H1 (cell line): Measurements from ENCODE around the gene ZBTB43. TPM values are rescaled to one million over a fixed set of nuclear protein-coding genes. Genes with fewer than 3 reads are reported as not detected.

ENCODE experiments used
- CTCF ChIA-PET: fragments of 300-600 bp; sonication (Branson Sonifier 250); formaldehyde crosslinking; loops from one replicate; lab custom pipeline; 2021; ENCODE audit not compliant: partially characterized antibody; lab: Charles Lee
- POLR2A ChIA-PET: fragments of 300-600 bp; sonication (Branson Sonifier 250); formaldehyde crosslinking; loops from one replicate; lab custom pipeline; 2021; ENCODE audit warnings: inconsistent platforms; ENCODE audit not compliant: partially characterized antibody; lab: Charles Lee
- DNase-seq, 2 experiments: peaks; one replicate each; pipeline versions ENCODE4 v3.0.0 to v3.0.0-alpha.2; 2010 to 2022; ENCODE audit warnings: low spot score in 2 of 2, low read depth in 1 of 2, mixed read lengths in 1 of 2
- FAIRE-seq: peaks from 2 replicates; lab custom pipeline; 2011; peaks lifted over from hg19 to GRCh38; lab: Jason Lieb, UNC
- H2AFZ ChIP-seq: 2 replicates; pipeline ENCODE4 v1.8.1; 2012; ENCODE audit warnings: low read length, inconsistent platforms
- H2AK5ac ChIP-seq: 2 replicates; pipeline ENCODE4 v1.6.1; 2013; ENCODE audit warnings: low read depth, low read length
- H2BK120ac ChIP-seq: replicated peaks from 2 replicates; pipeline ENCODE3; 2013; ENCODE audit warnings: low read depth, low read length, inconsistent platforms
- H2BK12ac ChIP-seq: 2 replicates; pipeline ENCODE4 v1.6.1; 2013; ENCODE audit warnings: low read depth, low read length
- H2BK15ac ChIP-seq: 2 replicates; pipeline ENCODE4 v1.6.1; 2013; ENCODE audit warnings: low read length
- H2BK20ac ChIP-seq: 2 replicates; pipeline ENCODE4 v1.6.1; 2013; ENCODE audit warnings: low read length
- H2BK5ac ChIP-seq: 2 replicates; pipeline ENCODE4 v1.6.1; 2013; ENCODE audit warnings: low read depth, low read length
- H3K14ac ChIP-seq: 2 replicates; pipeline ENCODE4 v1.6.1; 2013; ENCODE audit warnings: inconsistent platforms; ENCODE audit not compliant: insufficient read length
- H3K18ac ChIP-seq: 2 replicates; pipeline ENCODE4 v1.6.1; 2013; ENCODE audit warnings: low read length; ENCODE audit errors: extremely low read depth
- H3K23ac ChIP-seq: 2 replicates; pipeline ENCODE4 v1.6.1; 2013; ENCODE audit warnings: inconsistent platforms; ENCODE audit not compliant: insufficient read length
- H3K23me2 ChIP-seq: 2 replicates; pipeline ENCODE4 v1.6.1; 2013; ENCODE audit warnings: low read depth, low read length
- H3K27ac ChIP-seq: 2 replicates; pipeline ENCODE4 v1.6.1; 2011; ENCODE audit warnings: low read depth, low read length, inconsistent platforms
- H3K27me3 ChIP-seq, 4 experiments: replicated peaks in 1 of 4; 1 replicate in 1 of 4; 2 replicates in 3 of 4; pipeline versions ENCODE4 v1.6.1 to v1.8.1; 2011 to 2013; ENCODE audit warnings: low read length in 3 of 4, mild to moderate bottlenecking in 3 of 4, inconsistent platforms in 2 of 4, mixed read lengths in 2 of 4, moderate library complexity in 1 of 4; ENCODE audit not compliant: control insufficient read depth in 3 of 4, insufficient read depth in 3 of 4; ENCODE audit errors: extremely low read depth in 1 of 4
- H3K36me3 ChIP-seq, 4 experiments: 2 replicates each; pipeline versions ENCODE4 v1.6.1 to v1.8.1; 2011 to 2013; ENCODE audit warnings: mild to moderate bottlenecking in 4 of 4, low read length in 3 of 4, moderate library complexity in 2 of 4, control low read depth in 1 of 4, inconsistent platforms in 1 of 4; ENCODE audit not compliant: insufficient read depth in 4 of 4, control insufficient read depth in 2 of 4
- H3K4ac ChIP-seq: replicated peaks from 2 replicates; pipeline ENCODE3; 2013; ENCODE audit warnings: low read length, low read depth, mixed read lengths, inconsistent platforms; ENCODE audit not compliant: insufficient read length
- H3K4me1 ChIP-seq, 4 experiments: replicated peaks in 1 of 4; 1 replicate in 1 of 4; 2 replicates in 3 of 4; pipeline versions ENCODE4 v1.6.1 to v1.8.1; 2011 to 2013; ENCODE audit warnings: low read length in 3 of 4, inconsistent platforms in 2 of 4, mixed read lengths in 1 of 4; ENCODE audit not compliant: insufficient read depth in 4 of 4, control insufficient read depth in 3 of 4
- H3K4me2 ChIP-seq, 2 experiments: 2 replicates each; pipeline versions ENCODE4 v1.6.1 to v1.8.1; 2011 to 2013; ENCODE audit warnings: low read depth in 2 of 2, low read length in 2 of 2, control low read depth in 1 of 2, inconsistent platforms in 1 of 2, mild to moderate bottlenecking in 1 of 2; ENCODE audit not compliant: insufficient read depth in 1 of 2
- H3K4me3 ChIP-seq, 4 experiments: fragments of 200-600, 300-600 bp in 1 of 4; sonication (generic), shearing (Covaris generic), sonication (Bioruptor Twin) in 1 of 4; 2 replicates each; pipeline versions ENCODE4 v1.5.1 to v1.8.1; 2011 to 2016; ENCODE audit warnings: low read length in 4 of 4, low read depth in 3 of 4, control low read depth in 2 of 4, inconsistent platforms in 2 of 4, mild to moderate bottlenecking in 2 of 4, mixed read lengths in 1 of 4, moderate library complexity in 1 of 4; ENCODE audit not compliant: insufficient read depth in 2 of 4; ENCODE audit errors: extremely low read depth in 1 of 4
- H3K56ac ChIP-seq: replicated peaks from 2 replicates; pipeline ENCODE3; 2013; ENCODE audit warnings: low read depth, mild to moderate bottlenecking, mixed read lengths, low read length, inconsistent platforms; ENCODE audit not compliant: insufficient read length
- H3K79me1 ChIP-seq: 2 replicates; pipeline ENCODE4 v1.6.1; 2013; ENCODE audit warnings: low read depth, low read length, control low read depth
- H3K79me2 ChIP-seq, 2 experiments: 2 replicates each; pipeline versions ENCODE4 v1.6.1 to v1.8.1; 2012 to 2013; ENCODE audit warnings: low read length in 2 of 2, mild to moderate bottlenecking in 2 of 2, inconsistent platforms in 1 of 2; ENCODE audit not compliant: insufficient read depth in 2 of 2, control insufficient read depth in 1 of 2
- H3K9ac ChIP-seq, 4 experiments: replicated peaks in 1 of 4; 1 replicate in 1 of 4; 2 replicates in 3 of 4; pipeline versions ENCODE4 v1.6.1 to v1.8.1; 2011 to 2013; ENCODE audit warnings: low read depth in 3 of 4, low read length in 3 of 4, control low read depth in 2 of 4, mild to moderate bottlenecking in 2 of 4, moderate library complexity in 2 of 4, inconsistent platforms in 1 of 4; ENCODE audit errors: extremely low read depth in 1 of 4
- H3K9me3 ChIP-seq, 2 experiments: 2 replicates each; pipeline versions ENCODE4 v1.6.1 to v1.8.1; 2012 to 2013; ENCODE audit warnings: mild to moderate bottlenecking in 2 of 2, moderate library complexity in 2 of 2, control low read depth in 1 of 2, inconsistent platforms in 1 of 2, low read depth in 1 of 2, low read length in 1 of 2, mixed read lengths in 1 of 2; ENCODE audit not compliant: insufficient read depth in 2 of 2
- H4K20me1 ChIP-seq, 2 experiments: replicated peaks in 1 of 2; 2 replicates each; pipeline versions ENCODE3 to v1.8.1; 2011 to 2013; ENCODE audit warnings: inconsistent platforms in 2 of 2, low read length in 2 of 2, mild to moderate bottlenecking in 1 of 2; ENCODE audit not compliant: insufficient read depth in 2 of 2, control insufficient read depth in 1 of 2
- H4K5ac ChIP-seq: 2 replicates; pipeline ENCODE4 v1.6.1; 2013; ENCODE audit warnings: low read length, low read depth, mixed read lengths, inconsistent platforms; ENCODE audit not compliant: insufficient read length
- H4K8ac ChIP-seq: 2 replicates; pipeline ENCODE4 v1.8.0; 2013; ENCODE audit warnings: mild to moderate bottlenecking, moderate library complexity, low read length, inconsistent platforms; ENCODE audit not compliant: insufficient read depth; ENCODE audit errors: extremely low read depth
- H4K91ac ChIP-seq: replicated peaks from 2 replicates; pipeline ENCODE3; 2013; ENCODE audit warnings: low read length, mixed read lengths, inconsistent platforms; ENCODE audit not compliant: insufficient read length
- RAD21 ChIP-seq, 2 experiments: IDR thresholded peaks in 1 of 2; conservative IDR thresholded peaks in 1 of 2; 2 replicates each; pipeline ENCODE4 v1.6.1; 2011; ENCODE audit warnings: low read depth in 2 of 2, low read length in 2 of 2, improper control_type of control experiment in 1 of 2, inconsistent platforms in 1 of 2, mild to moderate bottlenecking in 1 of 2, moderate library complexity in 1 of 2
- SRF ChIP-seq: IDR thresholded peaks from 2 replicates; pipeline ENCODE4 v1.6.1; 2011; ENCODE audit warnings: mild to moderate bottlenecking, low read depth, low read length, moderate library complexity
- WGBS, 2 experiments: shearing (Covaris generic) in 1 of 2; methylation state at CpG; one replicate each; pipeline versions ENCODE4 v1.1.6 to v1.1.7; 2013 to 2015; ENCODE audit warnings: low lambda C conversion rate in 2 of 2, mixed read lengths in 2 of 2, inconsistent platforms in 1 of 2, low coverage in 1 of 2, missing lambda C conversion rate in 1 of 2; ENCODE audit not compliant: insufficient replicate concordance in 2 of 2, insufficient coverage in 1 of 2, insufficient read length in 1 of 2; ENCODE audit errors: extremely low coverage in 1 of 2, missing lambda C conversion rate in 1 of 2; 5-methylcytosine and 5-hydroxymethylcytosine counted together
- polyA plus RNA-seq, 7 experiments: library from polyadenylated mRNA; depleted of rRNA in 3 of 7; stranded (reverse) in 5 of 7; unstranded in 2 of 7; fragments of >200 nt in 5 of 7; fragments of 200-250 nt in 2 of 7; gene quantifications; 1 replicate in 5 of 7; 2 replicates in 1 of 7; 4 replicates in 1 of 7; pipeline versions ENCODE4 v1.2.1 to v1.2.3, GENCODE V29; 2011 to 2013; ENCODE audit warnings: missing spikeins in 2 of 7, mixed read lengths in 2 of 7
- total RNA-seq: library from RNA; stranded (reverse); fragmentation: NEBNext Ultra II Directional; extraction: Animal tissue kit (Norgen Biotek cat#: 25700); gene quantifications from 2 replicates; pipeline ENCODE4 v1.2.1, GENCODE V29; 2021
- TF ChIP-seq, protein P1 (sequence below), 3 experiments: IDR thresholded peaks; 1 replicate in 2 of 3; 2 replicates in 1 of 3; pipeline versions ENCODE4 v1.5.1 to v1.6.1; 2011; ENCODE audit warnings: low read length in 3 of 3, mild to moderate bottlenecking in 3 of 3, inconsistent platforms in 2 of 3, low read depth in 1 of 3, moderate library complexity in 1 of 3; ENCODE audit not compliant: insufficient read depth in 1 of 3; ENCODE audit errors: control extremely low read depth in 1 of 3
- TF ChIP-seq, protein P2 (sequence below): IDR thresholded peaks from 2 replicates; pipeline ENCODE4 v1.6.1; 2012; ENCODE audit warnings: inconsistent platforms

ZBTB43 gene
- total and polyA plus RNA-seq, 2 of the 8 experiments (the other 6 are each of a cell fraction or from before 2014, with no cell fraction given): 4.1 to 16.7 TPM

DNA sequence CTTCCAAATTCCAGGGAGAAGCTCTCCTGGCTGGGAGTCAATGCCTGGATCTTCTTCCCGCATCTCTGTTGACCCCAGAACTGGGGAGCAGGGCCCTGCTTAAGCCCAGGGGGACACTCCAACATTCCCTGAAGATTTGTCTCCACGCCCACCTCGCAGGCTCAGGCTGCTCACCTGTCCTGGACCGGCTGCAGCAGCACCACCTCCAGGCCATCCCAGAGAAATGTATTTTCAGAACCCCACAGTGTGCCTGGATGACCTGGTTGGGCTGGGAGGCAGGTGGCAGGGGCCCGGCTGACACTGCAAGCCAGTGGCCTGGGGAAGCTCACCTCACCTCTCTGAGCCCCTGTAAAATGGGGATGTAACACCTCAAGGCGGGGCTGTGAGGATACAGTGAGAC lies 27.1 kb upstream of the ZBTB43 start:
- Histone ChIP-seq H2AFZ (peak overlapping the region; percentile 61; the same call in 1 of the 2 replicates), H2BK12ac (no peak overlapping the region), H3K9ac (no peak overlapping the region), H3K4me1 (peaks cover 0 to 2% (median under 1%) of the 10 kb centered on the region in 4 experiments; a peak in 1 of 7 replicates), H3K4me3 (no peak overlapping the region), H3K36me3 (no peaks in the 10 kb centered on the region), H4K5ac (no peak overlapping the region), H3K56ac (no peak overlapping the region), H3K27me3 (peaks cover 0 to 5% (median 2%) of the 10 kb centered on the region in 4 experiments; a peak in 3 of 7 replicates), H4K8ac (peak overlapping the region; percentile 45; the same call in 1 of the 2 replicates), H2AK5ac (no peak overlapping the region), H4K20me1 (no peaks in the 10 kb centered on the region), H3K9me3 (no peaks in the 10 kb centered on the region), H3K14ac (no peak overlapping the region), H3K79me2 (no peaks in the 10 kb centered on the region), H2BK5ac (no peak overlapping the region), H3K23ac (no peak overlapping the region), H3K23me2 (no peaks in the 10 kb centered on the region), H4K91ac (no peak overlapping the region), H3K79me1 (no peaks in the 10 kb centered on the region), H3K18ac (no peak overlapping the region), H2BK15ac (no peak overlapping the region), H3K27ac (no peak overlapping the region), H3K4me2 (no peak overlapping the region), H3K4ac (no peak overlapping the region), H2BK20ac (no peak overlapping the region), H2BK120ac (no peak overlapping the region)
- ChIA-PET CTCF (interaction anchor here (0.8 to 16.0 kb wide), 30 partner anchors 9 to 277 kb away, joined by 3 to 415 read pairs (median 4); partner anchors contain the start of gene ZBTB43), POLR2A (no interaction called here)
- 47% methylated on average over 6 of the region's 6 CpGs; no CpG with 5 or more reads in 1 of the 2 experiments for WGBS, 2 experiments
- FAIRE-seq (peak; percentile 42), DNase-seq (peak; percentile 21 to 67)
- TF ChIP-seq, protein P1, sequence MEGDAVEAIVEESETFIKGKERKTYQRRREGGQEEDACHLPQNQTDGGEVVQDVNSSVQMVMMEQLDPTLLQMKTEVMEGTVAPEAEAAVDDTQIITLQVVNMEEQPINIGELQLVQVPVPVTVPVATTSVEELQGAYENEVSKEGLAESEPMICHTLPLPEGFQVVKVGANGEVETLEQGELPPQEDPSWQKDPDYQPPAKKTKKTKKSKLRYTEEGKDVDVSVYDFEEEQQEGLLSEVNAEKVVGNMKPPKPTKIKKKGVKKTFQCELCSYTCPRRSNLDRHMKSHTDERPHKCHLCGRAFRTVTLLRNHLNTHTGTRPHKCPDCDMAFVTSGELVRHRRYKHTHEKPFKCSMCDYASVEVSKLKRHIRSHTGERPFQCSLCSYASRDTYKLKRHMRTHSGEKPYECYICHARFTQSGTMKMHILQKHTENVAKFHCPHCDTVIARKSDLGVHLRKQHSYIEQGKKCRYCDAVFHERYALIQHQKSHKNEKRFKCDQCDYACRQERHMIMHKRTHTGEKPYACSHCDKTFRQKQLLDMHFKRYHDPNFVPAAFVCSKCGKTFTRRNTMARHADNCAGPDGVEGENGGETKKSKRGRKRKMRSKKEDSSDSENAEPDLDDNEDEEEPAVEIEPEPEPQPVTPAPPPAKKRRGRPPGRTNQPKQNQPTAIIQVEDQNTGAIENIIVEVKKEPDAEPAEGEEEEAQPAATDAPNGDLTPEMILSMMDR (IDR thresholded peaks at IDR 0.05; ENCODE audit: control extremely low read depth in 1 of 3, insufficient read depth in 1 of 3, low read depth in 1 of 3, low read length in 3 of 3): peak; percentile 72 to 79 (median 78)
- TF ChIP-seq SRF: no peak
- TF ChIP-seq RAD21 (IDR thresholded peaks at IDR 0.05 in 1 of 2, conservative IDR thresholded peaks at IDR 0.05 in 1 of 2; ENCODE audit: low read depth in 2 of 2, low read length in 2 of 2): peak; percentile 63 to 74
- TF ChIP-seq, protein P2, sequence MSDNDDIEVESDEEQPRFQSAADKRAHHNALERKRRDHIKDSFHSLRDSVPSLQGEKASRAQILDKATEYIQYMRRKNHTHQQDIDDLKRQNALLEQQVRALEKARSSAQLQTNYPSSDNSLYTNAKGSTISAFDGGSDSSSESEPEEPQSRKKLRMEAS: peak; percentile 54
